ENCODE data around the gene MYOG. TPM values are rescaled to one million over a fixed set of nuclear protein-coding genes. Genes with fewer than 3 reads are reported as not detected.

Gene MYOG
- total RNA-seq (not detected), polyA plus RNA-seq (not detected)

DNA sequence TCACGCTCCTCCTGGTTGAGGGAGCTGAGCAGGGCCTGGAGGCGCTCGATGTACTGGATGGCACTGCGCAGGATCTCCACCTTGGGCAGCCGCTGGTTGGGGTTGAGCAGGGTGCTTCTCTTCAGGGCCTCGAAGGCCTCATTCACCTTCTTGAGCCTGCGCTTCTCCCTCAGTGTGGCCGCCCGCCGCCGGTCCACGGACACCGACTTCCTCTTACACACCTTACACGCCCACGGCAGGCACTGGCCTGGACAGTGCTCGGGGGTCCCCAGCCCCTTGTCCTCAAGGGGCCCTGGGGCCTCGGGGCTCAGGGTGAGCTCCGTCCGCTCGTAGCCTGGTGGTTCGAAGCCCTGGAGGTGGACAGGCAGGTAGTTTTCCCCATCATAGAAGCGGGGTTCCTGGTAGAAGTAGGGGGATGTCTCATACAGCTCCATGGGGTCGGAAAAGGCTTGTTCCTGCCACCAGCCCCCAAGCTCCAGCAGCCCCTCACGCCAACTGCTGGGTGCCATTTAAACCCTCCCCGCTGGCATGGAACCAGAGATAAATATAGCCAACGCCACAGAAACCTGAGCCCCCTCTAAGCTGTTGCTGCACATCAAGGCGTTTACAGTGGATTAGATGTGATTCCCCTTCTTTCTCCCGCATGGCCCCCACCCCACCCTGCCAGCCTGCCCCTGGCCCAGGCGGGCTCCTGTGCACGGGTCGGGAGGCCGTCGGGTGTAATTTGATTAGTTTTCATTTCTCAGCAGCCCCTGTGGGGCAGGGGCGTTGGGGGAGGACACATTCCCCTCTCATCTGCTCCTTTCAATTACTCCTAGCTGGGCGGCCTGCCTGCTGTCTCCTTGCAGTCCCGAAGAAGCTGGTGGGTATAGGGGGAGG lies at the start of gene MYOG:
Gene MYOG, minus strand, starts transcription at position 485 of the 879 bp plus-strand sequence. Its CDS starts 51 bp downstream, at position 434.
- intact Hi-C loops (cut with DNase I) = no loop called here
- peaks cover 0 to 14% (median 0%) of the 10 kb centered on the region in 3 donors for H3K27me3 ChIP-seq
- no peak within 1 kb of the TSS for H3K4me3 ChIP-seq
- no peaks in the 10 kb centered on the region for H3K9me3 ChIP-seq
- peak; percentile 14 for DNase-seq
- H3K4me1 ChIP-seq = no peaks in the 10 kb centered on the region
- no peak within 1 kb of the TSS for H3K27ac ChIP-seq
- no peak for TF ChIP-seq POLR2AphosphoS5 (IDR thresholded peaks at IDR 0.05)
- TF ChIP-seq, protein P1, sequence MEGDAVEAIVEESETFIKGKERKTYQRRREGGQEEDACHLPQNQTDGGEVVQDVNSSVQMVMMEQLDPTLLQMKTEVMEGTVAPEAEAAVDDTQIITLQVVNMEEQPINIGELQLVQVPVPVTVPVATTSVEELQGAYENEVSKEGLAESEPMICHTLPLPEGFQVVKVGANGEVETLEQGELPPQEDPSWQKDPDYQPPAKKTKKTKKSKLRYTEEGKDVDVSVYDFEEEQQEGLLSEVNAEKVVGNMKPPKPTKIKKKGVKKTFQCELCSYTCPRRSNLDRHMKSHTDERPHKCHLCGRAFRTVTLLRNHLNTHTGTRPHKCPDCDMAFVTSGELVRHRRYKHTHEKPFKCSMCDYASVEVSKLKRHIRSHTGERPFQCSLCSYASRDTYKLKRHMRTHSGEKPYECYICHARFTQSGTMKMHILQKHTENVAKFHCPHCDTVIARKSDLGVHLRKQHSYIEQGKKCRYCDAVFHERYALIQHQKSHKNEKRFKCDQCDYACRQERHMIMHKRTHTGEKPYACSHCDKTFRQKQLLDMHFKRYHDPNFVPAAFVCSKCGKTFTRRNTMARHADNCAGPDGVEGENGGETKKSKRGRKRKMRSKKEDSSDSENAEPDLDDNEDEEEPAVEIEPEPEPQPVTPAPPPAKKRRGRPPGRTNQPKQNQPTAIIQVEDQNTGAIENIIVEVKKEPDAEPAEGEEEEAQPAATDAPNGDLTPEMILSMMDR (IDR thresholded peaks at IDR 0.05) = no peak
- no peak for TF ChIP-seq EP300 (IDR thresholded peaks at IDR 0.05)
- no peak for TF ChIP-seq POLR2A (IDR thresholded peaks at IDR 0.05)
- H3K36me3 ChIP-seq = no peaks in the 10 kb centered on the region
- WGBS, 2 donors = 89% methylated on average over 36 of the region's 36 CpGs

DNA sequence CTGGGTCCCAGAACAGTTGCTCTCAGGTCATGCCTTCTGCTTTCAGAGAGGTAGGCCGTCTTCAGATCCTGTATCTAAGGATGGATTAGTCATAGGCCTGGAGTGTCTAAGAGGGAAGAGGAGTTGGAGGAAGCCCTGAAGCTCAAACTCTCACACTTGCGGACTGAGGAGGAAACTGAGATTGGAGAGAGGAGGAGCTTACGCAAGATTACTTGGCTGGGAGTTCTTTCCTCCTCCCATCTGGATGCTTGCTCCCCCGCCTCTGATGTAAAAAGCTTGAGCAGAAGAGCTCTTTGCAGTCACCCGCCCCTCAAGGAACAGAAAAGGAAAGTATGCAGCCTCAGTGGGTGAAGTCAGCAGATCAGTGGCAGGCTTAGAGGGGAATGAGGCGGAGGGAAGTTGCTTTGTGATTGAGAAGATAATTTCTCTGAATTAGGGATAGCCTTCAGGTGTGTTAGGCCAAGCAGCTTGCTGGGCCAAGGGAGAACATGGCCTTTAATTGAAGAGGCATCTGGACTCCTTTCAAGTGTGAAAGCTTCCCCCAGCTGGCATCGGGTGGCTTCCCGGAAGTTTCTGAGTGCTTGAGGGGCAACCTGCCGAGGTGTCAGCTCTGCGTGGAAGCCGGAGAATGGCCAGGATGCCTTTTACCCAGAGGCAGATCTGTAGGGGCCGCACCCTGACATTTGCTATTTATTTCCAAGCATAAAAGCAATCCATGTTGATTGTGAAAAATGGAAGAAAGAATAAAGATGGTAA lies 48.3 kb upstream of the MYOG start:
- Histone ChIP-seq H3K36me3 (no peaks in the 10 kb centered on the region), H3K27ac (peak overlapping the region in 1 of 4 donors; percentile 46), H3K4me3 (no peak overlapping the region), H3K27me3 (no peaks in the 10 kb centered on the region), H3K9me3 (no peaks in the 10 kb centered on the region), H3K4me1 (peaks cover 0 to 7% (median 0%) of the 10 kb centered on the region in 4 donors)
- WGBS, 2 donors = 79 to 82% methylated on average over 12 of the region's 12 CpGs
- intact Hi-C loops (cut with DNase I) = no loop called here
- peak; percentile 77 for DNase-seq
- TF ChIP-seq EP300 (IDR thresholded peaks at IDR 0.05) = no peak
- TF ChIP-seq, protein P1 (IDR thresholded peaks at IDR 0.05) = no peak
- no peak for TF ChIP-seq POLR2A (IDR thresholded peaks at IDR 0.05)
- no peak for TF ChIP-seq POLR2AphosphoS5 (IDR thresholded peaks at IDR 0.05)

DNA sequence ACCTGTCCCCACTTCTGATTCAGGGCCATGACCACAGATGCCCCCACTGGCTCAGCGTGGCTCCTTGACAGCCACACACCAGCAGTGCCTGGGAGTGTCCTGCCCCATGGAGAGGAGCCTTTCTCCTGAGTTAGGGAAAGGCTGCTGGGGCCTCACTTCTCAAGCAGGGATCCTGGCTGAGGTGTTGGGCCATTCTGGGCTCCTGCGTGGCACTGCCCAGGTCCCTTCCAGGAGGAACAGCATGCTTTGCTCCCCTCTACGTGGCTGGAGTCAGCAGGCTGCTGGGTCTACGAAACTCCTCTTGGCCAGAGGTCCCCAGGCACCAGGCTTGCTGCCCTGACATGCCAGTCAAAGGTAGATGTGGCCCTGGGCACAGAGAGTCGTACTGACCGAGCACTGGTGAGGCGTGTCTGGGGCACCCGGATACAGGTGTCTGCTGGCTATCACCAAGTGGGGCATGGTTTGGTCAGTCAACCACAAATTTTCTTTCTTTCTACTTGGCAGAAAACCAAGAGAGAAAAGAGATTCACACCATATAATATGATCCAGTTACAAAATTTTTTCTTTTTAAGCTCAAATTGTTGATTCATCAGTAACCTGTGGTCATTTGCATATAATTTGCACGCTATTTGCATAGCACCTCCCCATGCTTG lies 45.9 kb upstream of the MYOG start:
- Histone ChIP-seq H3K4me3 (no peak overlapping the region), H3K27me3 (peaks cover 0 to 5% (median 0%) of the 10 kb centered on the region in 3 donors), H3K4me1 (peaks cover 0 to 23% (median 20%) of the 10 kb centered on the region in 4 donors), H3K27ac (no peak overlapping the region), H3K9me3 (no peaks in the 10 kb centered on the region), H3K36me3 (no peaks in the 10 kb centered on the region)
- 91% methylated on average over 9 of the region's 9 CpGs for WGBS, 2 donors
- intact Hi-C loops (cut with DNase I) = no loop called here
- peak; percentile 26 for DNase-seq
- TF ChIP-seq EP300 (IDR thresholded peaks at IDR 0.05) (no peak), POLR2A (IDR thresholded peaks at IDR 0.05) (no peak), POLR2AphosphoS5 (IDR thresholded peaks at IDR 0.05) (no peak)
- TF ChIP-seq, protein P1 (IDR thresholded peaks at IDR 0.05) = no peak

DNA sequence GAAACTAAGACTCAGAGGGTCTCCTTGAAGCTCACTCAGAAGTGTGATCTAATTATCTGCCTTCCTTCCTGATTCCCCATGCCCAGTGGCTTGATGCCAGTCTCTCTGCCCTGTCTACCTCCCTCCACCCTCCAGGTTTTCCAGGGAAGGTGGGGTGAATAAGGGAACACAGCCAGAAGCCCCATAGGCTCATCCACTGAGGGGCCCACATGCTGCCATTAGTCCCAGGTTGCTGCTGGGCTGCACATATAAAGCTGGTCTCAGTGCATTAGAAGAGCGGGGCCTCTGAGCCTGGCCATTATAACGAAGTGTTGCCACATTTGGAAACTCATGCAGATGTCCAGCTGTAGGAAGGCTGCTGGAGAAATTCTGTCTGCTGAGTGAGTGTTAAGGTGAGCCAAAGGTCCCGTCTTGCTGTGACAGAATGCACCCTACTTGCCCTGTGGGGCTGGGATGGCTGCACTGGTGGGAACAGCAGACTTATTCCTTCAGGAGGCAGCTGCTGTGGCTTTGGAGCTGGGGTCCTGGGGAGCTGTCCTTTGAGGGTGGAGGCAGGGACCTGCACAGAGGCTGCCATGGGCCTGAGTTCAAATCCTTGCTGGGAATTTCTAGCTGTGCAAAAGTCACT lies 44.7 kb upstream of the MYOG start:
- TF ChIP-seq EP300 (IDR thresholded peaks at IDR 0.05) (no peak), POLR2A (IDR thresholded peaks at IDR 0.05) (no peak), POLR2AphosphoS5 (IDR thresholded peaks at IDR 0.05) (no peak)
- TF ChIP-seq, protein P1 (IDR thresholded peaks at IDR 0.05) = no peak
- 82 to 85% methylated on average over 3 of the region's 3 CpGs for WGBS, 2 donors
- intact Hi-C loops (cut with DNase I) = no loop called here
- H3K27me3 ChIP-seq = peaks cover 0 to 9% (median 4%) of the 10 kb centered on the region in 3 donors
- no peaks in the 10 kb centered on the region for H3K36me3 ChIP-seq
- H3K4me3 ChIP-seq = no peak overlapping the region
- peak; percentile 41 for DNase-seq
- no peaks in the 10 kb centered on the region for H3K9me3 ChIP-seq
- no peak overlapping the region for H3K27ac ChIP-seq
- peaks cover 0 to 27% (median 24%) of the 10 kb centered on the region in 4 donors for H3K4me1 ChIP-seq
